Neural progenitor cell (in vitro differentiated cells): ENCODE data around the gene STX1A.

Source experiments
- CTCF ChIP-seq: fragments of 200-600 bp; sonication (generic); IDR thresholded peaks from 2 replicates; pipeline ENCODE4 v1.5.1; 2017; ENCODE audit warnings: antibody characterized with exemption, mild to moderate bottlenecking
- EZH2 ChIP-seq: fragments of 200-600 bp; sonication (generic); IDR thresholded peaks from 2 replicates; pipeline ENCODE4 v1.6.1; 2017; ENCODE audit warnings: antibody characterized with exemption, mild to moderate bottlenecking, moderate library complexity

DNA sequence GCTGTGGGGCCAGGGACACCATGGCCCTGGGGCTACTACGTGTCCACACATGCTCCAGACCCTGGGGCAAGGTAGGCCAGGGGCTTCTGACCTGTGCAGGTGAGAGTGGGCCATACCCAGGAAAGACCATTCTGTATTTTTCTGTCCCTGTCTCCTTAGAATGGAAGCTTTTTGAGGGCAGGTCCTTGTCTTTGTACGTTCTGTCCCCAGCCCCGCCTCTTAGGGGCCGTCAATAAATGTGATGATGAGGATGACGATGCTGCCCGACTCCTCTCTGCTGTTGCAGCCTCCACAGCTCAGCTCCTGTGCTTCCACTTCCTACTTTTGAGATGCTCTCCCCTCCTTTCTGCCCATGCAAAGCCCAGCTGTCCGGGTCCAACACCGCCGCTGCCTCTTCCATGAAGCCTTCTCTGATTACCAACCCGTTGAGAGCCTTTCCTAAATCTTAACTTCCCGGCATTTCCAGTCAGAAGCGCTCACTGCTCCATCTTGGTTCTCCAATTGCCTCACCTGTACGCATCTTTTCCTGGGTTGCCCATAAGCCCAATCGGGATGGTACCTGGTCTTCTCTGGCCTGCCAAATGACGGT is 47.5 kb downstream of the STX1A start:
- TF ChIP-seq CTCF (no peak), EZH2 (no peak)
